Right lobe of liver (tissue), 4 donors: Measurements from ENCODE around the gene PPFIA3.

Experiments used
- CTCF ChIP-seq, 4 donors: fragments of 200-600 bp in 3 of 4; fragments of 450-650 bp in 1 of 4; IDR thresholded peaks; one replicate each; pipeline versions ENCODE4 v1.5.1 to v1.8.0; 2016 to 2022; ENCODE audit warnings: antibody characterized with exemption in 4 of 4, mild to moderate bottlenecking in 2 of 4
- POLR2A ChIP-seq: fragments of 450-650 bp; IDR thresholded peaks from one replicate; pipeline ENCODE4 v1.6.1; 2017; ENCODE audit warnings: antibody characterized with exemption, mild to moderate bottlenecking
- donor health status: DM: no; HTN: no; CAD: no.
- donor health status: DM: no; HTN: no; CAD: no.
- donor health status: DM: no; HTN: yes; CAD: no.

DNA sequence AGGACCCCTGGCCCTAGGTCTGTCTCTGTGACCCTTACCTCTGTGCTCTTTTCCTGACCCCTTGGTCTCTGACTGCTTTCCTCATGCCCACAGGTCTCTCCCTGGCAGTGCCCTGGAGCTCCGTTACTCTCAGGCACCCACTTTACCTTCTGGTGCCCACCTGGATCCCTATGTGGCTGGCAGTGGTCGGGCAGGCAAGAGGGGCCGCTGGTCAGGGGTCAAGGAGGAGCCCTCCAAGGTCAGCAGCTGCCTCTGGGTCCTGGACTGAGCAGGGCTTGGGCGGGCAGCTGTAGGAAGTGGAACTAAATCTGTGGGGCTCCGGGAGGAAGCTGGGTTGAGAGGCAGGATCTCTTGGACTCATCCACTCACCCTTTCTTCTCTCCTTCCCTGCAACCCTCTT is 16.3 kb downstream of the PPFIA3 start:
- TF ChIP-seq CTCF (IDR thresholded peaks at IDR 0.05): no peak
- no peak for TF ChIP-seq POLR2A
